HCT116 (cell line): Measurements from ENCODE around the gene STAT4. TPM values are rescaled to one million over a fixed set of nuclear protein-coding genes. Genes with fewer than 3 reads are reported as not detected.

ENCODE experiments used
- ATAC-seq: fragments of 200-7000 bp; cut with Tn5 transposase; 2 replicates; pipeline ENCODE4 v1.9.1; 2020; ENCODE audit warnings: mild to moderate bottlenecking, moderate library complexity
- BruUV-seq: library from RNA; stranded (reverse); fragments of 400-500 nt; replicated peaks from 2 replicates; lab custom pipeline; 2021; lab: Mats Ljungman, UMichigan
- CTCF ChIA-PET: fragments of 300-600 bp; sonication (Branson Sonifier 250); formaldehyde crosslinking; loops from one replicate; lab custom pipeline; 2021; ENCODE audit warnings: antibody characterized with exemption; lab: Charles Lee
- POLR2A ChIA-PET: fragments of 300-600, 350-600 bp; sonication (Branson Sonifier 250); formaldehyde crosslinking; loops from one replicate; lab custom pipeline; 2021; ENCODE audit warnings: antibody characterized with exemption; lab: Charles Lee
- RAD21 ChIA-PET, 2 experiments: fragments of 300-600 bp; sonication (Branson Sonifier 250); formaldehyde crosslinking; loops; one replicate each; lab custom pipeline; 2023; ENCODE audit warnings: low total read pairs in 2 of 2; ENCODE audit not compliant: uncharacterized antibody in 2 of 2, unreplicated experiment in 2 of 2, low non-redundant PET in 1 of 2; lab: Charles Lee
- DNase-seq: peaks from one replicate; pipeline ENCODE4 v3.0.0-alpha.2; 2010; ENCODE audit warnings: low read depth, low spot score
- H2AFZ ChIP-seq: fragments of 200-600 bp; shearing (Covaris generic), sonication (generic); 2 replicates; pipeline ENCODE4 v1.6.1; 2017; ENCODE audit warnings: low read depth, mixed run types, mixed read lengths, antibody characterized with exemption, low read length; ENCODE audit not compliant: poor library complexity, severe bottlenecking
- H3K27ac ChIP-seq: 2 replicates; pipeline ENCODE4 v1.5.1; 2012; ENCODE audit warnings: low read depth, low read length
- H3K27me3 ChIP-seq: fragments of 200-600 bp; sonication (generic); 2 replicates; pipeline ENCODE4 v1.6.1; 2016; ENCODE audit warnings: mixed run types, low read length, mixed read lengths; ENCODE audit not compliant: insufficient read depth
- H3K36me3 ChIP-seq, 2 experiments: fragments of 200-500 bp in 1 of 2; fragments of 200-600 bp in 1 of 2; sonication (Bioruptor generic) in 1 of 2; sonication (generic) in 1 of 2; 2 replicates each; pipeline versions ENCODE4 v1.5.1 to v1.6.1; 2014 to 2016; ENCODE audit warnings: low read length in 2 of 2, inconsistent platforms in 1 of 2, mixed read lengths in 1 of 2, mixed run types in 1 of 2; ENCODE audit not compliant: insufficient read depth in 2 of 2, control insufficient read depth in 1 of 2
- H3K4me1 ChIP-seq, 2 experiments: fragments of 200-600 bp in 1 of 2; sonication (generic) in 1 of 2; 2 replicates each; pipeline versions ENCODE4 v1.5.1 to v1.6.1; 2012 to 2017; ENCODE audit warnings: low read length in 2 of 2, inconsistent platforms in 1 of 2, mild to moderate bottlenecking in 1 of 2, mixed read lengths in 1 of 2, mixed run types in 1 of 2, moderate library complexity in 1 of 2; ENCODE audit not compliant: insufficient read depth in 2 of 2, control insufficient read depth in 1 of 2
- H3K4me2 ChIP-seq: fragments of 200-600 bp; sonication (generic); 2 replicates; pipeline ENCODE4 v1.6.1; 2017; ENCODE audit warnings: mixed run types, low read length, mixed read lengths
- H3K4me3 ChIP-seq, 2 experiments: fragments of 200-600 bp in 1 of 2; sonication (generic) in 1 of 2; replicated peaks in 1 of 2; 2 replicates each; pipeline ENCODE4 v1.5.1; 2011 to 2016; ENCODE audit warnings: low read length in 2 of 2, control low read depth in 1 of 2, low read depth in 1 of 2, mild to moderate bottlenecking in 1 of 2, mixed read lengths in 1 of 2, mixed run types in 1 of 2
- H3K79me2 ChIP-seq: fragments of 200-600 bp; sonication (generic); 2 replicates; pipeline ENCODE4 v1.6.1; 2017; ENCODE audit warnings: mild to moderate bottlenecking, mixed run types, low read length, moderate library complexity, mixed read lengths; ENCODE audit not compliant: insufficient read depth
- H3K9ac ChIP-seq: fragments of 200-600 bp; sonication (generic); 2 replicates; pipeline ENCODE4 v1.6.1; 2016; ENCODE audit warnings: low read length, mixed read lengths
- H3K9me2 ChIP-seq: fragments of 200-600 bp; sonication (generic), shearing (Covaris generic); 2 replicates; pipeline ENCODE4 v1.6.1; 2017; ENCODE audit warnings: mixed run types, mild to moderate bottlenecking, moderate library complexity; ENCODE audit not compliant: insufficient read depth
- H3K9me3 ChIP-seq, 2 experiments: fragments of 200-500 bp in 1 of 2; fragments of 200-600 bp in 1 of 2; sonication (Bioruptor generic) in 1 of 2; sonication (generic) in 1 of 2; 2 replicates each; pipeline ENCODE4 v1.6.1; 2014 to 2017; ENCODE audit warnings: low read length in 2 of 2, mixed read lengths in 2 of 2, inconsistent platforms in 1 of 2, low read depth in 1 of 2, mild to moderate bottlenecking in 1 of 2, mixed run types in 1 of 2, moderate library complexity in 1 of 2; ENCODE audit not compliant: control insufficient read depth in 1 of 2, insufficient read depth in 1 of 2
- H4K20me1 ChIP-seq: fragments of 200-600 bp; sonication (generic), shearing (Covaris generic); 2 replicates; pipeline ENCODE4 v1.6.1; 2017; ENCODE audit warnings: mixed run types, mild to moderate bottlenecking, moderate library complexity; ENCODE audit not compliant: insufficient read depth
- CBX3 ChIP-seq: IDR thresholded peaks from 2 replicates; pipeline ENCODE4 v1.6.1; 2012; ENCODE audit warnings: low read depth
- EGR1 ChIP-seq: IDR thresholded peaks from 2 replicates; pipeline ENCODE4 v1.6.1; 2012; ENCODE audit warnings: low read depth
- ELF1 ChIP-seq: IDR thresholded peaks from 2 replicates; pipeline ENCODE4 v1.6.1; 2012; ENCODE audit warnings: low read depth, borderline replicate concordance
- EZH2 ChIP-seq: fragments of 200-600 bp; sonication (generic); IDR thresholded peaks from 2 replicates; pipeline ENCODE4 v1.6.1; 2017; ENCODE audit warnings: antibody characterized with exemption, mixed run types
- JUND ChIP-seq: IDR thresholded peaks from 2 replicates; pipeline ENCODE4 v1.6.1; 2012
- POLR2A ChIP-seq: IDR thresholded peaks from 2 replicates; pipeline ENCODE4 v1.7.0; 2011; ENCODE audit warnings: borderline replicate concordance; ENCODE audit not compliant: insufficient read depth, insufficient read length; ENCODE audit errors: extremely low read depth
- REST ChIP-seq: IDR thresholded peaks from 2 replicates; pipeline ENCODE4 v1.6.1; 2012; ENCODE audit warnings: low read depth
- SRF ChIP-seq: IDR thresholded peaks from 2 replicates; pipeline ENCODE4 v1.6.1; 2012; ENCODE audit warnings: low read depth
- TCF7L2 ChIP-seq: IDR thresholded peaks from 2 replicates; pipeline ENCODE4 v1.7.0; 2011; ENCODE audit warnings: borderline replicate concordance, inconsistent platforms; ENCODE audit not compliant: insufficient read depth, insufficient read length; ENCODE audit errors: extremely low read depth
- intact Hi-C: fragments of 100-400 bp; cut with micrococcal nuclease; formaldehyde crosslinking; loops from 2 replicates; pipeline ENCODE4 v1.10.0; 2022
- total RNA-seq: library from RNA; stranded (reverse); gene quantifications from one replicate; pipeline ENCODE4 v1.2.1, GENCODE V29; 2021; ENCODE audit not compliant: unreplicated experiment
- TF ChIP-seq, protein P1 (sequence below): IDR thresholded peaks from 2 replicates; pipeline ENCODE4 v1.6.1; 2012
- TF ChIP-seq, protein P2 (sequence below): IDR thresholded peaks from 2 replicates; pipeline ENCODE4 v1.6.1; 2012
- TF ChIP-seq, protein P3 (sequence below): IDR thresholded peaks from 2 replicates; pipeline ENCODE4 v1.6.1; 2011; ENCODE audit warnings: mild to moderate bottlenecking, low read length, moderate library complexity; ENCODE audit not compliant: insufficient replicate concordance; ENCODE audit errors: extremely low read depth

STAT4 gene
- total RNA-seq, 1 experiment from 2014 or later: 2.0 TPM

GRCh38 chr2:191031256-191031655 is 119.5 kb downstream of the STAT4 start:
- H3K27me3 ChIP-seq: no peaks in the 10 kb centered on the region
- peaks cover 0 to 9% of the 10 kb centered on the region in 2 experiments; a peak in 1 of 4 replicates for H3K4me1 ChIP-seq
- H3K79me2 ChIP-seq: no peaks in the 10 kb centered on the region
- ChIA-PET RAD21 (no interaction called here), POLR2A (no interaction called here), CTCF (no interaction called here)
- no TSS peak for BruUV-seq
- no peaks in the 10 kb centered on the region for H4K20me1 ChIP-seq
- H3K9me3 ChIP-seq: no peaks in the 10 kb centered on the region
- no peak overlapping the region for H3K27ac ChIP-seq
- TF ChIP-seq, protein P1, sequence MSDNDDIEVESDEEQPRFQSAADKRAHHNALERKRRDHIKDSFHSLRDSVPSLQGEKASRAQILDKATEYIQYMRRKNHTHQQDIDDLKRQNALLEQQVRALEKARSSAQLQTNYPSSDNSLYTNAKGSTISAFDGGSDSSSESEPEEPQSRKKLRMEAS: no peak
- TF ChIP-seq EGR1: no peak
- TF ChIP-seq, protein P2, sequence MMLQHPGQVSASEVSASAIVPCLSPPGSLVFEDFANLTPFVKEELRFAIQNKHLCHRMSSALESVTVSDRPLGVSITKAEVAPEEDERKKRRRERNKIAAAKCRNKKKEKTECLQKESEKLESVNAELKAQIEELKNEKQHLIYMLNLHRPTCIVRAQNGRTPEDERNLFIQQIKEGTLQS: no peak
- TF ChIP-seq, all 23 proteins: peak for 0
- Histone ChIP-seq H3K9me2 (no peaks in the 10 kb centered on the region), H3K36me3 (no peaks in the 10 kb centered on the region), H3K4me2 (no peak overlapping the region), H3K4me3 (no peak overlapping the region), H3K9ac (no peak overlapping the region), H2AFZ (peak overlapping the region; percentile 90)
- no peak for ATAC-seq
- no peak for DNase-seq
- intact Hi-C loops: loop anchor here (2.0 kb wide), 1 partner anchor 250 kb away; no protein-coding TSS in a partner anchor

DNA sequence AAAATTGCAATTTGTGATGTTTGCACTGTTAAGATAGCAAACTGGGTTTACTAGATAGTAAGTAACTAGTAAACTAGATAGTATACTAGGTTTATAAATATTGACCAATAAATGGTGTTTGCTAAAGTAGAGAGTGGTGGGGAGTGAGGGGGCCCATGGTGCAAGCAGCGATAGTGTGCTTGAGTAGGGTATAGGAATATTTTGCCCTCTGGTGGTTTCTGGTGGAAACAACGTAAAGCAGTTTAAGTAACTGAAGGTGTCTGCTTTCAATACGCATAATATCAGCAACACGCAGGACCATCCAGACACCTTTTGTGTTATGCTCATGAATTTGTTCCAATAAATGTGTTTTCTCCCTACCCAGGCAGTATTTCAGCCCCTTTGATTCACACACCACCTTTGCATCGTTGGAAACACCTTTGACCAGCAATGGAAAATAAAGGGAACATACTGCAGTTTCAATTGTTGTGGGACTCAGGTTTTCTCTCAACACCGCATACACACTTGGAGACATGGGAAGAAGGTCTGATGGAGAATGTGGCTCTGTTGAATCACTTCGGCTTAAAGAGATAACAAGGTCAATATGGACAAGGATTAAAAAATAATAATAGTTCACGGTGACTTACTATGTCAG is 120.2 kb downstream of the STAT4 start:
- ChIA-PET CTCF (no interaction called here), POLR2A (no interaction called here), RAD21 (no interaction called here)
- Histone ChIP-seq H3K79me2 (no peaks in the 10 kb centered on the region), H3K4me1 (peaks cover 0 to 9% of the 10 kb centered on the region in 2 experiments; a peak in 1 of 4 replicates), H4K20me1 (no peaks in the 10 kb centered on the region), H3K27ac (no peak overlapping the region), H3K4me2 (peak overlapping the region; percentile 50), H3K27me3 (no peaks in the 10 kb centered on the region), H3K9me3 (no peaks in the 10 kb centered on the region), H3K36me3 (no peaks in the 10 kb centered on the region), H3K9ac (no peak overlapping the region), H2AFZ (peak overlapping the region; percentile 90), H3K9me2 (no peaks in the 10 kb centered on the region), H3K4me3 (no peak overlapping the region)
- peak; percentile 96 for ATAC-seq
- intact Hi-C loops: loop anchor here (2.0 kb wide), 1 partner anchor 250 kb away; no protein-coding TSS in a partner anchor
- no peak for DNase-seq
- BruUV-seq: no TSS peak
- no peak for TF ChIP-seq POLR2A
- TF ChIP-seq REST: no peak
- TF ChIP-seq, protein P3, sequence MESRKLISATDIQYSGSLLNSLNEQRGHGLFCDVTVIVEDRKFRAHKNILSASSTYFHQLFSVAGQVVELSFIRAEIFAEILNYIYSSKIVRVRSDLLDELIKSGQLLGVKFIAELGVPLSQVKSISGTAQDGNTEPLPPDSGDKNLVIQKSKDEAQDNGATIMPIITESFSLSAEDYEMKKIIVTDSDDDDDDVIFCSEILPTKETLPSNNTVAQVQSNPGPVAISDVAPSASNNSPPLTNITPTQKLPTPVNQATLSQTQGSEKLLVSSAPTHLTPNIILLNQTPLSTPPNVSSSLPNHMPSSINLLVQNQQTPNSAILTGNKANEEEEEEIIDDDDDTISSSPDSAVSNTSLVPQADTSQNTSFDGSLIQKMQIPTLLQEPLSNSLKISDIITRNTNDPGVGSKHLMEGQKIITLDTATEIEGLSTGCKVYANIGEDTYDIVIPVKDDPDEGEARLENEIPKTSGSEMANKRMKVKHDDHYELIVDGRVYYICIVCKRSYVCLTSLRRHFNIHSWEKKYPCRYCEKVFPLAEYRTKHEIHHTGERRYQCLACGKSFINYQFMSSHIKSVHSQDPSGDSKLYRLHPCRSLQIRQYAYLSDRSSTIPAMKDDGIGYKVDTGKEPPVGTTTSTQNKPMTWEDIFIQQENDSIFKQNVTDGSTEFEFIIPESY: no peak
- TF ChIP-seq TCF7L2: no peak
- TF ChIP-seq EZH2: no peak
- TF ChIP-seq SRF: no peak
- TF ChIP-seq JUND: no peak
- TF ChIP-seq, protein P2: no peak
- no peak for TF ChIP-seq ELF1
- 0 out of 2 replicates have a peak, but pooled peaks have one; percentile 31 for TF ChIP-seq CBX3
